ENCODE results near the gene SSRP1. TPM values are rescaled to one million over a fixed set of nuclear protein-coding genes. Genes with fewer than 3 reads are reported as not detected.
"Not testable (repeated sequence)": the region's sequence is repeated elsewhere in the genome, so short reads cannot be mapped to it uniquely, and the experiment has no call there.

Gene SSRP1
- polyA plus RNA-seq (ENCODE audit: insufficient read length) = 91.5 TPM

GRCh38 chr11:57335343-57336110 lies at the start of gene SSRP1:
Gene SSRP1, minus strand, starts transcription at chr11:57335892. Its CDS starts 771 bp downstream, at chr11:57335121.
- no peak for DNase-seq (ENCODE audit: low read depth)

GRCh38 chr11:57380975-57381374 lies 45.3 kb upstream of the SSRP1 start, which contains the start of gene PRG3:
Gene PRG3, minus strand, starts transcription at chr11:57381150. Its CDS starts 442 bp downstream, at chr11:57380708.
- no peak for DNase-seq (ENCODE audit: low read depth)

GRCh38 chr11:57379732-57380131 lies 44.0 kb upstream of the SSRP1 start:
- no peak for DNase-seq (ENCODE audit: low read depth)

GRCh38 chr11:57378186-57378585 lies 42.5 kb upstream of the SSRP1 start:
- no peak for DNase-seq (ENCODE audit: low read depth)

- no peak for DNase-seq (ENCODE audit: low read depth)
These were observed 41.4 kb upstream of the SSRP1 start for GRCh38 chr11:57377107-57377506.

- no peak for DNase-seq (ENCODE audit: low read depth)
These were observed 40.7 kb upstream of the SSRP1 start for GRCh38 chr11:57376095-57377090.

- no peak for DNase-seq (ENCODE audit: low read depth)
These were observed 39.8 kb upstream of the SSRP1 start for GRCh38 chr11:57375490-57375889.

GRCh38 chr11:57374966-57375365 lies 39.3 kb upstream of the SSRP1 start:
- no peak for DNase-seq (ENCODE audit: low read depth)

GRCh38 chr11:57373146-57373545 lies 37.5 kb upstream of the SSRP1 start:
- DNase-seq (ENCODE audit: low read depth) = no peak

- DNase-seq (ENCODE audit: low read depth) = no peak
These were observed 35.2 kb upstream of the SSRP1 start for GRCh38 chr11:57370941-57371340.

GRCh38 chr11:57370251-57370650 lies 34.6 kb upstream of the SSRP1 start:
- DNase-seq (ENCODE audit: low read depth) = no peak

GRCh38 chr11:57368845-57369232 lies 33.1 kb upstream of the SSRP1 start:
- no peak for DNase-seq (ENCODE audit: low read depth)

- no peak for DNase-seq (ENCODE audit: low read depth)
These were observed 32.6 kb upstream of the SSRP1 start for GRCh38 chr11:57368106-57368844.

GRCh38 chr11:57364851-57365660 lies 29.4 kb upstream of the SSRP1 start:
- no peak for DNase-seq (ENCODE audit: low read depth)

GRCh38 chr11:57363131-57364080 lies 27.7 kb upstream of the SSRP1 start:
- DNase-seq (ENCODE audit: low read depth) = no peak

GRCh38 chr11:57361926-57362325 lies 26.2 kb upstream of the SSRP1 start:
- DNase-seq (ENCODE audit: low read depth) = no peak

GRCh38 chr11:57361420-57361819 lies 25.7 kb upstream of the SSRP1 start:
- DNase-seq (ENCODE audit: low read depth) = not testable (repeated sequence)

- no peak for DNase-seq (ENCODE audit: low read depth)
These were observed 25.3 kb upstream of the SSRP1 start for GRCh38 chr11:57360991-57361390.

- DNase-seq (ENCODE audit: low read depth) = no peak
These were observed 24.4 kb upstream of the SSRP1 start for GRCh38 chr11:57359896-57360690.

All from forelimb muscle (tissue), 1 donor.